LNCaP clone FGC (cell line): Measurements from ENCODE around the gene SLPI.

ENCODE experiments used
- DNase-seq: peaks from one replicate; pipeline ENCODE4 v3.0.0-alpha.2; 2011; ENCODE audit warnings: low read depth
- H3K4me3 ChIP-seq: 2 replicates; pipeline ENCODE4 v1.5.1; 2011; ENCODE audit warnings: mild to moderate bottlenecking, low read depth, low read length, control low read depth
- TF ChIP-seq, protein P1 (sequence below): IDR thresholded peaks from 2 replicates; pipeline ENCODE4 v1.5.1; 2012; ENCODE audit warnings: mild to moderate bottlenecking; ENCODE audit not compliant: control insufficient read depth, insufficient read depth; ENCODE audit errors: extremely low read depth

Gene SLPI, protein sequence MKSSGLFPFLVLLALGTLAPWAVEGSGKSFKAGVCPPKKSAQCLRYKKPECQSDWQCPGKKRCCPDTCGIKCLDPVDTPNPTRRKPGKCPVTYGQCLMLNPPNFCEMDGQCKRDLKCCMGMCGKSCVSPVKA

DNA sequence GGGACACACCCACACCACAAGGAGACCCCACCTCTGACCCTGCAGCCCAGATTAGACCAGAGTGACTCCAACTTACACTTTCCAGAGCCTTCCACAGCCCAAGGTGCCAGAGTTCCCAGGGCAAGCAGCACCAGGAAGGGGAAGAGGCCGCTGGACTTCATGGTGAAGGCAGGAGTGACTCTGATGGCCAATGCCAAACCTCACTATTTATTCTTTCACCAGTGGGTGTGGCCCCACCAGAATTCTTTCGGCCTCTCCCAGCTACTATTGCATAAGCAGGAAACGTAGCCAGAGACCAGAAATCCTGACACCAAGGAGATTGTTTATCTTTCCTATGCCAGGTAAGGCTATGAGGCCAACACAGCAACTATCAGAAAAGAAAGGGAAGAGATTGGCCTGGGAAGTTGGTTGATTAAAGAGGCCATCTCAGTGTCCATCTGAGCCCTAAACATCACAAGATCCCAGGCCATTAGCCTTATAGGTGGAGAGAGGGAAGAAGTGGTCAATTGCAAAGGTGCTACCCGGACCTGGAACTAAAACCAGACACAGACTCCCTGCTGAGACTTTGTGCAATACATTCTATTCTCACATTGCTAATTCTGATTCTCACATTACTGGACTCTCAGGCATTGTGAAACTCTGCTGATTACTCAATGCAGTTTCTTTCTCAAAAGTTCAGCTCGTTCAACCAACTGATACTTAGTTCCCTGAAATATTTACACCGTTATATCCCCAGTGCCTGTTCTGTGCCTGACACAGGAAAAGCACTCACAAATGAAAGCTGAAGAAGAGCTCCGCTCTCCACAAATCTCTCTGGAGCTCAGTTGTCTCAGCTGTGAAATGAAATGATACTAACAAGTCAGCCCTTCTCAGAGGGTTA is at the start of gene SLPI:
SLPI (minus strand) TSS at position 182 of the 880 bp plus-strand sequence; CDS start at position 161, 21 bp downstream.
- TF ChIP-seq, protein P1, sequence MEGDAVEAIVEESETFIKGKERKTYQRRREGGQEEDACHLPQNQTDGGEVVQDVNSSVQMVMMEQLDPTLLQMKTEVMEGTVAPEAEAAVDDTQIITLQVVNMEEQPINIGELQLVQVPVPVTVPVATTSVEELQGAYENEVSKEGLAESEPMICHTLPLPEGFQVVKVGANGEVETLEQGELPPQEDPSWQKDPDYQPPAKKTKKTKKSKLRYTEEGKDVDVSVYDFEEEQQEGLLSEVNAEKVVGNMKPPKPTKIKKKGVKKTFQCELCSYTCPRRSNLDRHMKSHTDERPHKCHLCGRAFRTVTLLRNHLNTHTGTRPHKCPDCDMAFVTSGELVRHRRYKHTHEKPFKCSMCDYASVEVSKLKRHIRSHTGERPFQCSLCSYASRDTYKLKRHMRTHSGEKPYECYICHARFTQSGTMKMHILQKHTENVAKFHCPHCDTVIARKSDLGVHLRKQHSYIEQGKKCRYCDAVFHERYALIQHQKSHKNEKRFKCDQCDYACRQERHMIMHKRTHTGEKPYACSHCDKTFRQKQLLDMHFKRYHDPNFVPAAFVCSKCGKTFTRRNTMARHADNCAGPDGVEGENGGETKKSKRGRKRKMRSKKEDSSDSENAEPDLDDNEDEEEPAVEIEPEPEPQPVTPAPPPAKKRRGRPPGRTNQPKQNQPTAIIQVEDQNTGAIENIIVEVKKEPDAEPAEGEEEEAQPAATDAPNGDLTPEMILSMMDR, result no peak
- no peak within 1 kb of the TSS for H3K4me3 ChIP-seq
- peak; percentile 72 for DNase-seq

DNA sequence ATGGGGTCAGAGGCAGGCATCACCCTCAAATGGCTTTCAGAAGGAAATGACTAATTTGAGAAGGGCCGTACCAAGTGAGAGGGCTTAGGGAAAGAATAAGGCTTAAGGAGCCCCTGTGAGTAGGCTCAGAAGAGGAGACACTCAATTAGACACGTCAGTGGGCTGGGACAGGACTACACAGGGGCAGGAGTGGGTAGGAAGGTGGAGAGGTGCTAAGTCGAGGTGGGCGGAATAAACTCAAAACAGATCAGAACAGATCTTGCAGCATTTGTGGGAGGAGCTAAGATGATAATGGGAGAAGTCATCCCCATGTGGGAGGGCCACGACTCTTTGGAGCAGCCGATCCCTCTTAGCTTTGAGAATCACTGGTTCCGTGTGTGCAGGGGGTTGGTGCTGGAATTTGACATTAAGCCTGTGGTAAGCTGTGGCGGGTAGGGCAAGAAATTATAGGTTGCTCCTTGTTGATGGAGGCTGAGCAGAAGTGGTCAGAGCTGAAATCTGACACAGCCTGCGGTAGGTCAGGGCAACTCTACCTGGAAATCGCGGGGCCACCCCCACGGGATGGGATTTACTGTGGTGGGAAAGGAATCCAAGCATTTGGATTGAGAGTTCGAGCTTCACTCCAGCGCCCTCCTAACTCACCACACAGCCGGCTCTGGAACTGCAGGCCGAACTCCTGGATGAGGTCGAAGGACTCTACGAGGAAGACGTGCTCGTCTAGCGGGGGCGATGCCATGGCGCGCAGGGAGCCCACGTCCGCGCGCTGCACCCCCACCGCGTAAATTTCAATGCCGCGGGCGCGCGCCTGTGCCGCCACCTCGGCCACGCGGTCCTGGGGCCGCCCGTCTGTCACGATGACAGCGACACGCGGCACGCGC is 49.5 kb upstream of the SLPI start:
- H3K4me3 ChIP-seq, result no peak overlapping the region
- no peak for DNase-seq
- TF ChIP-seq, protein P1, result no peak

DNA sequence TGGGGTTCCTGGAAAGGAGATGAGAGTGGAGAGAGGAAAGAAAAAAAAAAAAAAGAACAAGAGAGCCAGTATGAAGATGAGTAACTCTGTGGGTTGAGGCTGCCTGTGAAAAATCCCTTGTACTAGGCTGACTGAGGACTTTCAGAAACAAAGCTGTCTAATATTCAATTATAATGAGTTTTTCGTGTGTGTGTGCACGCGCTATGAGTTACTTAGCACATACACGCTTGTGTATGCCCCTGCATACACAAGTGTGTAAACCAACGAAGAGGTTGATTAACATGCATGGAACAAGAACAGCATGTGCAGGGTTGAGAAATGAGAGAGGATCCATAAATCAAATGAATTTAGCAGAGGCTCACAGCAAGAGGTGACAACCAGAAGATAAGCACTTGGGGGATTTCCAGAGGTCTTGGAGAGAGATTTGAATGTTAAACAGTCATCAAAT is 47.5 kb upstream of the SLPI start:
- no peak overlapping the region for H3K4me3 ChIP-seq
- TF ChIP-seq, protein P1, result no peak

DNA sequence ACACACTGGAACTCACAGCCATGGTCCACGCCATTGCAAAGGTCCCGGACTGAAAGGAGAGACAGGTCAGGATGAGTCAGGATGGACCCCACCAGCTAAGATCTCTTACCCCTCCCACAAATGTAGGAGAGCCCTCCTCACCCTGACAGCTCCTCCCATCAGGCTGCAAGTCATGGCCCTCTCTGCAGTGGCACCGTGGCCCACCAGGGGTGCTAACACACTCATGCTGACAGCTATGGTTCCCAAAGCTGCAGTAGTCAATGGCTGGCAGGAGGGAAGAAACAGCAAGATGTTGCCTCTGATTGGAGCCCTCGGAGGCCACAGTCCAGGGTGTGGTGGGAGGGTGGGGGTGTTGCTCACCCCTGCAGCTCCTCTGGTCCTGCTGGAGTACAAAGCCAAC is 46.6 kb upstream of the SLPI start:
- no peak overlapping the region for H3K4me3 ChIP-seq
- TF ChIP-seq, protein P1, result no peak
- no peak for DNase-seq

More for the DNA sequence above, 47.5 kb upstream of the SLPI start:
- DNase-seq, result no peak

DNA sequence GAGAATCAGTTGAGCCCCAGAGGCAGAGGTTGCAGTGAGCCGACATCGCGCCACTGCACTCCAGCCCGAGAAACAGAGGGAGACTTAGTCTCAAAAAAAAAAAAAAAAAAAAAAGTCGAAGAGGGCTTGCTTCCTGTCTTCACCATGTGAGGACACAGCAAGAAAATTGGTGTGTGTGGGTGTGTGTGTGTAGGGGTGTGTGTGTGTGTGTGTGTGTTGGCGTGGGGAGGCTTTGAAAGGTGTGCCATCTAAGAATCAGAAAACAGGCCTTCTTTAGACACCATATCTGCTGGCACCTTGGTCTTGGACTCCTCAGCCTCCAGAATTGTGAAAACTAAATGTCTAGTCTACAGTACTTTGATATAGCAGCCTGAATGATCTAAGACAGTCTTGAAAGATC is 45.4 kb upstream of the SLPI start:
- no peak overlapping the region for H3K4me3 ChIP-seq
- DNase-seq, result no peak
- TF ChIP-seq, protein P1, result no peak

DNA sequence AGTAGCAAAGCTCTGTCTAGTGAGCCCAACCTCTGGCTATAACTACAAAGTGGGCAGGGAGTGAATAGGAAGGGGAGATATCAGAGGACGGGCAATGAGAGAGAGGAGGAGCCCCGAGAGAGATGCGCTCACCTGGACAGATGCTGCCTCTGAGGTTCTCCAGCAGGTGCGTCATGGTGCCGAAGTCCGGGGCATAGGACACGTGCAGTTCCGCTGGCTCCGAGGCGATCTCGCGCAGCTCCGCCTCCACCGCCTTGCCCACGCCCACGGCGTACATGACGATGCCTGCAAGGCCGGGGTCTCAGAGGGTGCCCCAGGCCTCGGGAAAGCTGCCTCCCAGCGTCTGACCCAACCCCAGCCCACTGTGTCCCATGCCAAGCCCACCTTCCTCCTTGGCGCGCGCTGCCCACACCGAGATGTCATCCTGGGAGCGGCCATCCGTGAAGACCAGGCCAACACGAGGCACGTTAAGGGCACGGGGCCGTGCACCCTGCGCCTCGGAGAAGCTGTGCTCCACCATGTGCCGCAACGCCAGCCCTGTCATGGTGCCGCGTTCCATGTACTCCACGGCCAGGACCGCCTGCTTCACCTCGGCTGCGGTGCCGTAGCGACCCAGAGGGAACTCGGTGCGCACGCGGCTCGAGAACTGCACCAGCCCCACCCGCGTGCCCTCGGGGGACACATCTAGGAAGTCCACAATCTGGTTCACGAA is 43.6 kb upstream of the SLPI start:
- H3K4me3 ChIP-seq, result no peak overlapping the region
- TF ChIP-seq, protein P1, result no peak
- DNase-seq, result no peak
